GM19455 (cell line): ENCODE results near the gene OTOG.

Source experiments
- ATAC-seq: cut with Tn5 transposase; IDR thresholded peaks from one replicate; pipeline ENCODE4 v1.9.1; 2021; ENCODE audit not compliant: unreplicated experiment

The OTOG gene

DNA sequence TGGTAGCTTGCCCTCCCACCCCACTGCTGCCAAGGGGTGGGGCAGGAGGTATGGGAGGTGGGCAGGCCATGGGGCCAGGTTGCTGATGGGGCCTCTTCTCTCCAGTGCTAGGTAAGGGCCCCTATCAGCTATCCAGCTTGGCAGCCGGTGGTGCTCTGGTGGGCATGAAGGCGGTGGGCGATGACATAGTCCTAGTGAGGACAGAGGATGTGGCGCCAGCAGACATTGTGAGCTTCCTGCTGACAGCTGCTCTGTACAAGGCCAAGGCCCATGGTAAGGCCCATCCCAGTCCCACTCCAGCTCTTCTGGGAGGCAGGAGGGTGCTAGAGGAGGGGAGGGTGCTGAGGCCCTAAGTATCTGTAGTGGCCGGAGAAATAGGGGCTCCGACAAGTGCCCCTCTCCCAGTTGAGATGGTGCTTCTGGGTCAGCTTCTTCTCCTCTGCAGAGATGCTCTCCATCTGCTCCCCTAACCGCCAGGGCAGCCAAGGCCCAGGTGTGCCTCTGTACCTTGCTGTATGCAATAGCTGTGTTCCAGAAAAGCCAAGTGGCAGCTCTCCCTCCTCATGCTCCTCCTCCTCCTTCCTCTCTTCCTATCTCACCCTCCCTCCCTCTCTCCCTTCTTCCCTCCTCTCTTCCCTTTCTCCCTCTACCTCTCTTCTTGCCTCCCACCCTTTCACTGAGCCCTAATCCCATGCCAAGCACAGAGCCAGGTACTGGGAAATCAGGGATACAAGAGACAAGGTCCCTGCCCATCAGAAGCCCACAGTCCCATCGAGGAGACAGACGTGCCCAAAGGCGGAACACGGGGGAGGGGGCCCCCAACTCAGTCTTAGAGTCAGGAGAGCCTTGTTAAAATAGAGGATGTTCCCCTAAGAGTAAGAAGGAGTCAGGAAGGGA lies 55.3 kb downstream of the OTOG start:
- no peak for ATAC-seq

DNA sequence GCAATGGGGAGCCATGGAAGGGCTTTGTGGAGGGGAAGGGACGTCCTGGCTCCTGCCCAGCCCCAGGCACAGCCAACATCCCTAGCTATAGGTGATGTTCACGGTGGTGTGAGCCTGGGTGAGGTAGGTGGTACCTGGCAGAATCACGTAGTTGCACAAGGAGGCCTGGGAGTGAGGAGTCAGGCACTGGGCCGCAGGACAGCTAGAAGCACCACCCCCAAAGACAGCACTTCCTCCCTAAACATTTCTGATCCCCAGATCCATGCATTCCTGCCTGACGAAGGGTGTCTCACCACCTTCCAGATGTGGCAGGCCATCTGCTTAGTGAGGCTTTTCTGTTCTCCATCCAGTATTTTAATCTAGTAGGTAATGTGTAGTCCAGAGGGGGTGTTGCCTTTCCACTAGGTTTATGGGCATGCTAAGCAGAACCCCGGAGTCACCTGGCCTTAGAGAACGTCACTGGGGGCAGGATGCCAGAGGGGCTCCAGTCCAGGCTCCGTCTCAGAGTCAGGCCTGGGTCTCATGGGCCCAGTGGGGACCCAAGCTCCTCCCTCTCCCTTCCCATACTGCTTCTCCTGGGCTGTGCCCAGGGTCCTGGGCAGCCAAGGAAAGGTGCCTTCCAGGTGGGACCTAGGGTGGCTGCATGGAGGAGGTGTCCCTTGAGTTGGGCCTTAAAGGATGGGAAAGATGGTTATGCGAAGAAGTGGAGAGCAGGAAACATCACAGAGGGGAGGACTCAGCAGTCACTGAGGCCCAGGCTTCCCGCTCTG lies 56.2 kb downstream of the OTOG start:
- no peak for ATAC-seq

DNA sequence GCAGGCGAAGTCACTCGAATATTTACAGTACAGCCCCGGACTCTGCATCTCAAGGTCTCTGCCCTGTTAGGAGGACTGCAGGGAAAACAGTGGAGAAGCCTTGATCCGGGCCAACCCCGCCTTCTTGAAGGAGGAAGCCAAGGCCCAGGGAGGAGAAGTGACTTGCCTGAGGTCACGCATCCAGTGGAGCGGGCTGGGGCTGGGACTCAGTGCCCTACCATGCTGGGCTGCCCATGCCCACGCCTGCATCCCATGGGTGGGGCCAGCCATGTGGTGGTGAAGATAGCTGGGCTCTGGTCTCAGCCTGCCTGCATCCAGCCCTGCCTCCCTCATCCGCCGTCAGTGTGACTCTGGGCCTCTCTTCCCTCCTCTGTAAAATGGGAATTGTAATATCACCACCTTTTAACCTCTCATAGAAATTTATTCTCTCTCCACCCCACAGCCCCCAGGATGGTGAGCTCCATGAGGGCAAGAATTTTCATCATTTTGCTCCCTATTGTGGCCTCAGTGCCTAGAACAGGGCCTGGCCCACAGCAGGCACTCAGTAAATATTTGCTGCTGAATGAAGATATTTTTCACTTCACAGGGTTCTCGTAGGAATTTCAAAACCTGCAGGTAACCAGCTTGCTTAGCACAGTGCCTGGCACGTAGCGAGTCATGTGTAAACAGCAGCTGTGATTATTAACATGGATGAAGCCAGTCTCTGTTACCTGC lies 57.3 kb downstream of the OTOG start:
- ATAC-seq: no peak

DNA sequence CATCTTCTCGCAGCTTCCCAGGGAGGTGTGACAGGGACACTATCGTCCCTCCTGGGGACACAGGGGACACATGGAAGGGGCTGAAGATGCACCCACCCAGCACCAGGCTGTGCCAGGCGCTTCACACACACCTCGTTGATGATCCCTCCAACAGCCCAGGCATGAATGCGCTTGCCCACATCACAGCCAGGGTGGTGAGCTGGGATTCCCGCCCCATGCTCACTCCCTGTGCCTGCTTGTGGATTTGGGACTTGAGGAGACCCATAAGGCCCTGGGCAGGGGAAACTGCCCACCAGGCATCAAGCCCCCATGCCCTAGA lies 57.8 kb downstream of the OTOG start:
- no peak for ATAC-seq

DNA sequence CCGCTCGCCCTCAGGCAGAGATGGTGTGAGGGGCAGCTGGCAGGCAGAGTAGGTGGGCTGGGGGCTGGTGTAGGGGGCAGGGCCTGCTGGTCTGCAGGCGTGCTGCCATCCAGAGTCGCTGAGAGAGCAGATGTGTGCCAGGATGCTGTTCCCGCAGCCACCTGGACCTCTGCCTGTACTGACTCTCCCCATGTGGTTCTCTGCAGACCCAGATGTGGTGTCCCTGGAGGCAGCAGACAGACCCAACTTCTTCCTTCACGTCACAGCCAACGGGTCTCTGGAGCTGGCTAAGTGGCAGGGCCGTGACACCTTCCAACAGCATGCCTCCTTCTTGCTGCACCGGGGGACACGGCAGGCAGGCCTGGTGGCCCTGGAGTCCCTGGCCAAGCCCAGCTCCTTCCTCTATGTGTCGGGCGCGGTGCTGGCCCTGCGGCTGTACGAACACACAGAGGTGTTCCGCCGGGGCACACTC lies 58.6 kb downstream of the OTOG start:
- no peak for ATAC-seq

DNA sequence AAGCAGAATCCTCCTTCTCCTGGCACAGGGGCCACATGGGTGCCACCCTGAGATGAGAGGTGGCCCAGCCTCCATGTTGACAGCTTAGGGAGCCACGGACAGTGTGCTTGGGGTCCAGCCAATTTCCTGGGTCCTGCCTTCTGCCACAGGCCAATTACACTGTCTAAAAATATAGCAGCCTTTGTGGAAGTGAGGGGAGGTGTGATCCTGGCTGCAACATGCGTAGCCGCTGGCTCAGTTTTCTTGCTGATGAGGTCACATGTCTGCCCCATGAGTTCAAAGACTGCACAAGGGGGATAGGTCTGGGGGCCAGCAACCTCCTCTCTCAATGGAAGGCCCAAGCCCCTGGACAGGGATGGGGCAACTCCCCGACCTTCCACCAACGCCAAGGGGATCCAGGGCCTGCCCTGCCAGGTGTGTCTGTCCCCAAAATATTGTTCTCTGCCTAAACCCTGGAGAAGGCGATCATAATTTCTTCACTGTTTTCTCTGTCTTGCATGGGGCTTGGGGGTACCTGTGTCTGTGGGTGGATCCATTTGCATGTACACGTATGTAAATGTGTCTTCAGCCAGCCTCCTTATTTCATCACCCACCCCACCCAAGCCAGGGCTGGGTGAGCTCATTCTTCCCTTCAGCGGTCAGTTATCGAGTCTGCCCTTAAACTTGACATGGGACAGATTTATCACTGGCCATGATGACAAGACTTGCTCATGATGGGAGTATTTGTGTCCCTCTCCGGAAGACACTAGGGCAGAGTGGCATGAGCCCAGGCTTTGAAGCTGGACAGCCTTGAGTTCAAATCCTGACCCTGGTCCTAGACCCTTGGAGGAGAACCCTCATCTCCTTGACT lies 59.4 kb downstream of the OTOG start:
- no peak for ATAC-seq

DNA sequence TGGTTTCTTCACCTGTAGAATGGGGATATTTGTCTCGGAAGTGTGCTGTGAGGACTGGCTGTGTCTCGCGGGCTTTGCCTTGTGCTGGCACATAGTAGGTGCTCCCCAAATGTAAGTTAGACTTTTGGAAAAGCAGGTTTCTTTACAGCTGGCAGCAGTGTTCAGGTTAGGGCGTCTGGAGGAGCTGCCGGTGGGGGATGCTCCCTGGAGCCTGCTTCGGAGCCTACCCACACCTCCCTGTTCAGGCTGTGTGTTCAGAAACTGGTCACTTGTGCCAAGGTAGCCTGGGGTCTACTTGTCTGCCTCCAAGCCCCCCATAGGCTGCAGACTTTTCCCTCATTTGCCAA lies 60.0 kb downstream of the OTOG start:
- no peak for ATAC-seq

DNA sequence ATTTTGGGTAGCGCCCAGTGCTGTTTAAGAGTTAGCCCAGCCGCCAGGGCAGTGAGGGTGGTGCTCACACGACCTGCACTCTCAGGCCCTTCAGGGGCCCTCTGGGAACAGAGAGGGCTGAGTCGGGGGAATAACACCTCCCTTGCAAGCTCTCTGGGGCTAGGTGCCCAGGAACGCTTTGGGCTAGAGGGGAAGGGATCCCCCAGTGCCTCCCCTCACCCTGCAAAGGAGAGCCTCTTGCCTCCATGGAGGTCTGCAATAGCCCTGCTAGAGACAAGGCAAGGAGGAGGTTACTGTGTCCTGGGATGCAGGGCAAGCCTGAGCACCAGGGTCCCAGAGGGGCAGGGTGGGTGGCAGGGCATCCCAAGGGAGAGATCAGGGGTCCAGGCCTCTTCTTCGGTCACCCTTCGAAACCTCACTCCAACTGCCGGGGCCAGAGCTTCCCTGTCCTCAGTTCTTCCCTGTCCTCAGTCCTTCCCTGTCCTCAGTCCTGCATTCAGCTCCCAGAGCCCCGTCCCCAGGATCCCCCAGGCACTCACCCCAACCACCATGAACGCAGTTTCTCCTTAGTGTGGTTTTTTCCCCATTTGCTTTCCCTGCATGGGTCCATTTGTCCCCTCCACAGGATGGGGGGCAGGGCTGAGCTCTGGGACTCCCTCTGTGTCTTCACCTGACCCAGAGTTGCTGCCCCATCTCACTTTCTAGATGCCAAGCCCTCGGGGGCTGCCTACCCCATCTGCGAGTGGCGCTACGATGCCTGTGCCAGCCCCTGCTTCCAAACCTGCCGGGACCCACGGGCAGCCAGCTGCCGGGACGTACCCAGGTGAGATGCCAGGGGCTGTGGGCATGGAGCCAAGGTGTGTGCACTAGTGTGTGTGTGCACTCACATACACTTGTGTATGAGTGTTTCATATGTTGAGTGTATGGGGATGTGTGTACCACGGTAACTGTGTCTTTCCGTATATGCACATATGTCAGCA lies 60.8 kb downstream of the OTOG start:
- no peak for ATAC-seq

DNA sequence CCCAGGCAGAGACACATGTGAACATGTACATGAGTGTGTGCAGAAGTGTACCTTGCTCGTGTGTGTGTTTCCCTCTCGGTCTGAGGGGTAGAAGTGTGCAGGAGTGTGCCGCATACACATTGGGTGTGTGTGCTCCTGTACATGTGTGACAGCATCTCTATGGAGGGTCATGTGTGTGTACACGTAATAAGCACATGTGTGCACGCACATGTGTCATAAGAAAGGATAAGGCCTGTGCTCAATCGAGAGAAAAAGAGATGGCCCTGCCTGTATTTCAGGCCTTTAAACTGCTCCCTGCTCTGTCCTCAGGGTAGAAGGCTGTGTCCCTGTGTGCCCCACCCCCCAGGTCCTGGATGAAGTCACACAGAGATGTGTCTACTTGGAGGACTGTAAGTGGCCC lies 61.8 kb downstream of the OTOG start:
- ATAC-seq: no peak

DNA sequence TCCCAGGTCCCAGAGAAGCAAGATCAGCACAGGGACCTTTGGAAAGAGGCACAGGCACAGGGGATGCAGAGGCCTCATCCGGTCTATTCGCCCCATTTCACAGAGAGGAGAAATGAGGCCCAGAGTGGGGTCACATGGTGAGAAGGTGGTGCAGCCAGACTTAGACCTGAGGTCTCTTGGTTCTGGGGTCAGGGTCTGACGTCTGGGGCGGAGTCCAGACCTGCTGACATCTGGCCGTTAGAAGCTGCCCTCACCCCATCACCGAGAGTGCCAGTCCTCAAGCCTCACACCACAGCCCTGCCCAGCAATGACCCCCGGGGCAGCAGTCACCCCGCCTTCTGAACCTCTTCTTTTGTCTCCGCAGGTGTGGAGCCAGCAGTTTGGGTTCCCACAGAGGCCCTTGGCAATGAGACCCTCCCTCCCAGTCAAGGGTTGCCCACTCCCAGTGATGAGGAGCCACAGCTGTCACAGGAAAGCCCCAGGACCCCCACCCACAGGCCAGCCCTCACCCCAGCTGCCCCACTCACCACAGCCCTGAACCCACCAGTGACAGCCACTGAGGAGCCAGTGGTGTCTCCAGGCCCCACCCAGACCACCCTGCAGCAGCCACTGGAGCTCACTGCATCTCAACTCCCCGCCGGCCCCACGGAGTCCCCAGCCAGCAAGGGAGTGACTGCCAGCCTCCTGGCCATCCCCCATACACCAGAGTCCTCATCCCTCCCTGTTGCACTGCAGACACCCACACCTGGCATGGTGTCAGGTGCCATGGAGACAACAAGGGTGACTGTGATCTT lies 62.4 kb downstream of the OTOG start:
- no peak for ATAC-seq

DNA sequence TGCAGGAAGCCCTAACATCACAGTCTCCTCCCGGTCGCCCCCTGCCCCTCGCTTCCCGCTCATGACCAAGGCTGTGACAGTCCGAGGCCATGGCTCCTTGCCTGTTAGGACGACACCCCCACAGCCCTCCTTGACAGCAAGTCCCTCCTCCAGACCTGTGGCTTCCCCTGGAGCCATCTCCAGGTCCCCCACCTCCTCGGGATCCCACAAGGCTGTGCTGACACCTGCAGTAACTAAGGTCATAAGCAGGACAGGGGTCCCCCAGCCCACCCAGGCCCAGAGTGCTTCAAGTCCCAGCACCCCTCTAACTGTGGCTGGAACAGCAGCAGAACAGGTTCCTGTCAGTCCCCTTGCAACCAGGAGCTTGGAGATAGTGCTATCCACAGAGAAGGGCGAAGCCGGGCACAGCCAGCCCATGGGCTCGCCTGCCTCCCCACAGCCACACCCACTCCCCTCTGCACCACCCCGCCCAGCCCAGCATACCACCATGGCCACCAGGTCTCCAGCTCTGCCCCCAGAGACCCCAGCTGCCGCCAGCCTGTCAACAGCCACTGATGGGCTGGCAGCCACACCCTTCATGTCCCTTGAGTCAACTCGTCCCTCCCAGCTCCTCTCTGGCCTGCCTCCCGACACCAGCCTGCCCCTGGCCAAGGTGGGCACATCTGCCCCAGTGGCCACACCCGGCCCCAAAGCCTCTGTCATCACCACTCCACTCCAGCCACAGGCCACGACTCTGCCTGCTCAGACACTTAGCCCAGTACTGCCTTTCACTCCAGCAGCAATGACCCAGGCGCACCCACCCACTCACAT lies 63.2 kb downstream of the OTOG start:
- ATAC-seq: no peak

DNA sequence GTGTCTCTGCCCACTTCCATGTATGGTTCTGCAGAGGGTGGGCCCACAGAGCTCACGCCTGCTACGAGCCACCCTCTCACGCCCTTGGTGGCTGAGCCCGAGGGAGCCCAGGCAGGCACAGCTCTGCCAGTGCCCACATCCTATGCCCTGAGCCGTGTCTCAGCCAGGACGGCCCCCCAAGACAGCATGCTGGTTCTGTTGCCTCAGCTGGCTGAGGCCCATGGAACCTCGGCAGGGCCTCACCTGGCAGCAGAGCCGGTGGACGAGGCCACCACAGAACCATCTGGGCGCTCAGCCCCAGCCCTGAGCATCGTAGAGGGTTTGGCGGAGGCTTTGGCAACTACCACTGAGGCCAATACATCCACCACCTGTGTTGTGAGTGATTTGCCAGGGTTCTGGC lies 64.0 kb downstream of the OTOG start:
- no peak for ATAC-seq

DNA sequence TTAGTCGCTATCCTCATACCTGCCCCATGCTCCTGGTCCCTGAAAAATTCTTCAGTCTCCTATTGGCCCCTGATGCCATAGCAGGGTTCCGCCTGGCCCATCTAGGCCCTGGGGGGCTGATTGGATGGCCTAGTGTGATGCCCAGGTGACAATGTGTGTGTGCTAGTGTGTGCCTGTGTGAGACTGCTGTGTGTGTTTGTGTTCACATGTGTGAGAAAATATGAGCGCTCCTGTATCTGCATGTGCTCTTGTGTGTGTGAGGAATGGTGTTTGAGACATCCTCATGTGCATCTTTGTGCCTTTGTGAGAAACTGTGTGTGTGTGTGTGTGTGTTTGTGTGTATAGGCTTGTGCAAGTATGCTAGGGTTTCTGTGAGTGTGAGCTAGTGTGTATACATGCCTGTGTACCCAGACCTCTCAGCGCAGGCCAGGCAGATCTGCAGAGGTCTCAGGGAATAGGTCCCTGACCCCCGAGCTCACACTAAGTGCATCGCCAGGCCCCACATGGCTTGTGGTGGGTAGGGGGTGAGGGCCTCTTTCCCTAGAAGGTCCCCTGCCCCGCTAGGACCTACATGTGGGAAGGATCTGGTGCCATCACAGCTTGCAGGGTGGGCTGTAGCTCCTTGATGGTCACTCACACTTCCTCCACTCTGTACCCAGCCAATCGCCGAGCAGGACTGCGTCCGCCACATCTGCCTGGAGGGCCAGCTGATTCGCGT lies 64.6 kb downstream of the OTOG start:
- ATAC-seq: no peak

DNA sequence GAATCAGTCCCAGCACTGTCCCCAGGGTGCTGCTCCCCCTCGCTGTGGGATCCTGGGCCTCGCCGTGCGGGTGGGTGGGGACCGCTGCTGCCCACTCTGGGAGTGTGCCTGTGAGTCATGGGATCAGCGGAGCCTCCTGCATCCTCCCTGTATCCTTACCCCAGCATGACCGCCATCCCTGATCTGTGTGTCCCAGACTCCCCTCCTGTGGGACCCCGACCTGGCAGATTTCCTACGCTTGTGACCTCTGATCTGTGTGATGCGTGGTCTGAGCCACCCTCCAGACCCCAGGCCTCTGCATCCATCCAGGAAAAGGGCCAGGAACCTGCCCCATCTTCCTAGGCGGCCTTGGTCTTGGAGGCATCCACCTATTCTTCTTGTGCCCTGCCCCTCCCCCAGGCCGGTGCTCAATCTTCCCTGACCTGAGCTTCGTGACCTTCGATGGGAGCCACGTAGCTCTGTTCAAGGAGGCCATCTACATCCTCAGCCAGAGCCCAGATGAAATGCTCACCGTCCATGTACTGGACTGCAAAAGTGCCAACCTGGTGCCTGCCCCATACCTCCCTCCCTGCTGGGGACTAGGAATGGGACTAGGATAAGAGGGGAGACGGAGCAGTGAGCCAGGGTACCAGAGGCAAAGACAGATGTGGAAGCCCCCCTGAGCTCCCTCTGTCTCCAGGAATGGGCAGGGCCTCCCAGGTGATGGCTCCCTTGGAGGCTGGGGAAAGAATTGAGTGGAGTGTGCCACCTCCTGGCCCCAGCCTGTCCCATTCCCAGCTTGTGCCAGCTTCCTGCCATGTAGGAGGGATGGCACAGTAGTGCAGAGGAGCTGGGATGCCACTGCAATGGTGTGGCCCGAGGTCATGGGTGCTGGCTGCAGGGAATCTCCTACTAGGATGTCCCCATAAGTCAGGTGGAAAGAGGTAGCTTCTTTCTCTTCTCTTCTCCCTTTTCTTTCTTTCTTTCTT lies 65.4 kb downstream of the OTOG start:
- ATAC-seq: no peak

DNA sequence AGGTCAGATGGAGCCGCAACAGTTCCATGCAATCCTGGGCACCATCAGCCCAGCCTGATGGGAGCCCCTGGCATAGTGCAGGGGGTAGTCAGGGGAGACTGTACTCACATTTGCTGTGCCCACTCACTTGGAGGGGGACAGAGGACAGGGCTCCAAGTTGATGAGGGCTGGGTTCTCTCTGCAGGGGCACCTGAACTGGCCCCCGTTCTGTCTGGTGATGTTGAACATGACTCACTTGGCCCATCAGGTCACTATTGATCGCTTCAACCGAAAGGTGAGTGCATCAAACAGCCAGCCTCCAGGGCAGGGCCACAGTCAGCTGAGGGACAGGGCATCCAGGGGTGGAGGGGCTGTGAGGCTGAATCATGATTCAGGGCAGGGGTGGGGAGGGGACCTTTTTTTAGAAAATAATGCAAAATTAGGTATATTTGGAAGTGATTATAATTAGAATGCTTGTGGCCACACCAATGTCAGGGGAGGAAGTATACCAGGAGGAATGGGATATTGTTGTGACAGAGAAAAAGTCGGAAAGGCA lies 66.4 kb downstream of the OTOG start:
- ATAC-seq: no peak

DNA sequence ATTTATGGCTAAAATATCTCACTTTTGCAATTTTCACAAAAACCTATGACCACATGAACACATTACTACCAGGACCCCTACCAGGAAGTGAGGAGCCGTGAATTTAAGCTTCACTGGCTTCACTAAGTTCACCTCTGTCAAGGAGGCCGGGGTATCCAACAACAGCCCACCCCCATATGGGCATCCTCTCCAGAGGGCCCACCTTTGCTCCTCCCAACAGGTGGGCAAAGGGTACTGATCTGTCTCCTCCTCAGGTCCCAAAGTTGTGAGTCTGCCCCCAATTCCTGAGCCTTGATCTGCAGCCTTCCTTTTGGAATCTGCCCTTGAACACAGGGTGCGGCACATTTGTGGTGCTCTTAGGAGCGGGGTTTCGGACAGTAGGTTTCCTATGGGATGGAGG lies 66.9 kb downstream of the OTOG start:
- no peak for ATAC-seq
